AML-193 (cell line): ENCODE data around the gene MAFF.
A peak's percentile ranks its signal among the peaks of the same experiment; 100 is the strongest.

ENCODE experiments used
- DNase-seq, 2 experiments: peaks; one replicate each; lab custom pipeline; 2025; lab: John Stamatoyannopoulos, UW

MAFF gene

DNA sequence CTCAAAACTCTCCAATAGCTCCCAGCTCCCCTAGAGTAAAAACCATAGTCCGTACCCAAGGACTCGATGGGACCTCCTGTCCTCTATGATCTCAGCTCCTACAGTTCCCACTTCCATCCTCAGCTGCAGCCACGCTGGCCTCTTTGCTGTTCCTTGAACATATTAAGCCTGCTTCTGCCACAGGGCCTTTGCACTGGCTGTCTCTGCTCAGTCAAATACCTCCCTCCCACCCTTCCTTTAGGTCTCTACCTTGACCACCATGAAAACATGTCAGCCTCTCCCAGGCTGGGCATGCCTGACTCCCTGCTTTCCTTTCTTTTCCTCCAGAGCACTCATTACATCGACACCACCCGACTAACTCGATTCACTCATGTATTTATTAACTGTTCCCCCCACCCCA is 46.5 kb downstream of the MAFF start:
- DNase-seq = no peak

DNA sequence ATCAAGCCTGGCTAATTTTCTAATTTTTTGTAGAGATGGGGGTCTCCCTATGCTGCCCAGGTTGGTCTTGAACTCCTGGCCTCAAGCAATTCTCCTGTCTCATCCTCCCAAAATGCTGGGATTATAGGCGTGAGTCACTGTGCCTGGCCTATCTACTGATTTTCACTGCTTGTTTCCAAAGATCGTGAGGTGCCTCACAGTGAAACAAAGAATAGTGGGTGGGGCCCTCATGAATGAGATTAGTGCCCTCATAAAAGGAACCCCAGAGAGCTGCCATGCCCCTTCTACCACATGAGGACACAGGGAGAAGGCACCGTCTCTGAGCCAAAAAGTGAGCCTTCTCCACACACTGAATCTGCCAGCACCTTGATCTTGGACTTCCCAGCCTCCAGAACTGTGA is 47.5 kb downstream of the MAFF start:
- DNase-seq = no peak

DNA sequence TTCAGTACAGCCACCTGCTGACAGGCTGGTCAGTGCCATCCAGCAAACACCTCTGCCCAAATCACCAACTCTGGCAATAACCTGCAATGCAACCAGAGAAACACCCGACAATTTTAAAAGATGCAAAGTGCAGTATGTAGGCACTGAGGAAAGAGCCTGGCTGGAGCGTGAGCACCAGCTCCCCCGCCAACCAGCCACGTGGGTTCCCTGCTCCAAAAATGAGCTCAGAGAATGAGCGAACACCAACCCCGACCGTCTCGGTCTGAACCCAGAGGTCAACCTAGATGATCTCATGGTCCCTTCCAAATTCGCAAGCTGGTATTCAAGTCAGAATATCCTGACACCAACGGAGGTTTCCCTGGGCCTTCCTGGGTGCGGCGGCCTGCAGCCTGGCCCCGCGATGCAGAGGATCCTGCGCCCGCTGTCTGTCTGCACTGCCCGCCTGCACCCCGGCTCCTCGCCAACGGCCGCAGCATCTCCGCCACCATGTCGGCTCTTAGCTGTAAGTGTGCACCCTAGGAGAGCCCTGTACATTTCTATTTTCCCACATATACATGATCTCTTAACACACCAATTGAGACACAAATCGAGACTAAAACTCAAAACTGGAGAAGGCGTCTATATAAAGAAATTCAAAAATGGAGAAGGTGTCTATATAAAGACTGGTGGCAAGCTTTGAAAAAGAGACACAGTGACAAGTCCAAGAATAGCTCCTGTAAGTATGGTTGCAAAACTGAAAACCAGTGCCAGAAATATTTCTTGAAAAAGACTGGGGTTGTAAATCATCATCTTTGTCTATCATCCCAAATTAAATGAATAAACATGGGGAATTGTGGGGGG is 48.2 kb downstream of the MAFF start:
- no peak for DNase-seq

DNA sequence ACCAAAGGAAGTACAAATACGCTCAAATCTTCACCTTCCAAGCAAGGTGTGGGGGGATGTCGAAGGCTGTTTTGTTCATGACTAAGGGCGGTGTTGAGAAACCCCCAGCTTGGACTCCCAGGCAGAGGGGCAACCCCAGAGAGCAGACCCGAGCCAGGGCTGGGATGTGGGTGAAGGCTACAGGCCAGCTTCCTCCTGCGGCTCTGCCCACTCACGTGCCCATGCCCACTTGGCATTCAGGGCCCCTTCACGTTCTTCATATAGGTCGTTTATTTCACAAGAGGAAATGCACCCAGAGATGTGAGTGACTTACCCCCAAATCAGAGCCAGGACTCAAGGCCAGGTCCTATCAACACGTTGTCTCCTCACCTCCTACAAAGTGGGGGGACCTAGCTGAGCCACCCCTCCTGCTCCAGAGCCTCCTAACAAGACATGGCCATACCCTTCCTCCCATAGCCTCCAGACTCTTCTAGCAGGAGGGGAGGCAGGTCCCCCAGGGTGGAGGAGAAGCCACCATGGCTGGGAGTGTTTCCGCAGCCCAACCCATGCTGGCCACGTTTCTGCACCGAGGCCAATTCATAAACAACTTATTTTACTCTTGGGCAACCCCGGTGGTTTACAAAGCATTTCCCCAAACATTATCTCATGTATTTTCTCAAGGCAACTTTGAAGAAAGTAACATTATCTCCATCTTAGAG is 49.0 kb downstream of the MAFF start:
- no peak for DNase-seq

DNA sequence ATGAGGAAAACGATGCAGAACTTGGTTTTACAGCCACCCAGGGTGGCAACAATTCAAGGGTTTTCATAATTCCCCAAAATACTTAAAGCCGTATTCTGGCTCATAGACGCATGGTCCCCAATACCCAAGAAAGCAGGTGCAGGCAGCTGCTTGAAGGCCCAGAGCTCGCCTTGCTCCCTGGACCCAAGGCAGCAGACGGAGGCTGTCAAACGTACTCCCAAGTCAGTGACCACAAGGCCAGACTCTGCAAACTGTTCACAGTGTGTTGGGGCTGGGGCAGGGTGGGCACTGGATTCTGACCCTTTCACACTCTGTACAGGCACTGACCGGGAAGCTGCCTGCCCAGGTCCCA is 49.5 kb downstream of the MAFF start:
- no peak for DNase-seq

DNA sequence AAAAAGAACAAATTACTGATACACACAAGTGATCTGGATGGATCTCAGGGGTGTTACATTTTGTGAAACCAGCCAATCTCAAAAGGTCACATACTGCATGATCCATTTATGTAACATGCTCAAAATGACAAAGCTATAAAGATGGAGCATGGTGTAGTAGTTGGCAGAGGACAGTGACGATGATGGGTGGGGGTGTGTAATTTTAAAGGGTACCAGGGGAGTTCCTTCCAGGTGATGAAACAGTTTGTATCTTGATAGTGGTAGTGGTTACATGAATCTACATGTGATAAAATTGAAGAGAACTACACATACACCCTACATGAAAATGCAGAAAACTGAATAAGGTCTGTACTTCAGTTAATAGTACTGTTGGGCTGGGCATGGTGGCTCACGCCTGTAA is 53.9 kb downstream of the MAFF start:
- no peak for DNase-seq

DNA sequence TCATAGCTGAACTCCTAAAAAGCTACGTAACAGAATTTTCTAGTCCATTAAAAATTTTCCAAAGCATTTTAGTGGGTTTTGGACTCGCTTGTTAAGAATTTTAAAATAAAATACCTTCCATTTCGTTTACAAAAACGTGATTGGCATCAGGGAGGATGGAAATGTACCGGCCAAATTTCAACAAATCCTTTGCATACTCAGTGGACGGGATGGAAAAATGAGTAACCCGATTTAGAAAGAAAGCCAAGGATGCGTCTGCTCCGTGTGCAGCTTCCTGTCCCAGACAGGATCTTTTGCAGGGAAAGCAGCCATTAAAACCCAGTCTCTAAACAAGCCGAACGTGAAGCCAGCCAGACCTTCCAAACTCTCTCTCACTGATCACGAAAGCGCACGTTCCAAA is 55.4 kb downstream of the MAFF start:
- no peak for DNase-seq

DNA sequence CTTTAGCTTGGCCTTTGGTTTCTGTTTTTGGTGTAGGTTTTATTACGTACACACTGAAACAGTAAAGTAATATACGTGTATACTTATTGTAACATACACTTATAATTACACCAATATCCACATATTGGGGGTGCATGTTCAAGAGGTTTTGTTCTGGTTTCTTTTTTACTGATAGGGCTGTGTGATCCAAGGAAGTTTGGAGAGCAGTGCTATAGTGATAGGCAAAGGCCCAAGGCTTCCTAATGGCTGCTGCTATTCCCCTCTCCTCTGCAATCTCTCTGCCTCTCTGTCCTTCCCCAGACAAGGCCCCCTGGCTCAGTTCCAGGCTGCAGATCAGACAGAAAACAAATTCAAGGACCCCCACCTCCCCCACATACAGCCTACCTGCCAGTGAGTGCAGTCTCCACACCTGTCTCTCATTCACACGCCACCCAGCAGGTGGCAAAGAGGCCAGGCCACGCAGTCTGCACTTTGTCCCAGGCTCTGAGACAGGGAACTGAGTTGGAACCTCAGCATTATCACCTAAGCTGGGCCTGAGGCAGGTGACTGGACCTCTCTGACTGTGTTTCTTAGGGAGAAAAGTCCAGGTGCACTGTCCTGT is 56.0 kb downstream of the MAFF start:
- no peak for DNase-seq

DNA sequence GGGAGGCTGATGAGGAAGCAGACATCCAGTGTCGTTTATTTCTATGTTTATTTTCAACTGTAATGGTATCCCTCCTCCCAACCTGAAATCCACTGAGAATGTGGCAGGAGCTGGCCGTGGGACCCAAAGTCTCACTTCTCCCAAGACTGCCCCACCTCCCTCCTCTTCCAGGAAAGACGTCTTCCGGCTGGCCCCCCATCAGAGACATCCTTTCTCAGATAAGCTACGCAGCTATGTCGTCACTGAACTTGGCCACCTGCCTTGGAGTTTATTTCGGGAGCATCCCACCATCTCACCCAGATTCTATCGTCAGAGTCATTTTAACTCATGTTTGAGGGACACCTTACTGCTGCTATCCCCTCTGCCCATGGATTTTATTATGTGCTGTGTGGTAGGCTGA is 57.1 kb downstream of the MAFF start:
- DNase-seq = no peak

DNA sequence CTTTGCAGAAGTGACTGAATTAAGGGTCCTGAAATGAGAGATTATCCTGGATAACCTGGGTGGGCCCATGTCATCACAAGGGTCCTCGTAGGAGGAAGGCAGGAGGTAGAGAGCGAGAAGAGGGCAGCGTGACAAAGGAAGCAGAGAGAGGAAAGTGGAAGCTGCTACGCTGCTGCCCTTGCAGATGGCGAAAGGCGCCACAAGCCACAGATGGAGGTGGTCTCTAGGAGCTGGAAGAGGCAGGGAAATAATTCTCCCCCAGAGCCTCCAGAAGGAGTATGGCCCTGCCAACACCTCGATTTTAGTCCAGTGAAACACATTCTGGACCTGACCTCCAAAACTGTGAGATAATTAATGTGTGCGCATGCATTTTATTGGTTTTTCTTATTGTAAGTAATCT is 57.6 kb downstream of the MAFF start:
- no peak for DNase-seq

DNA sequence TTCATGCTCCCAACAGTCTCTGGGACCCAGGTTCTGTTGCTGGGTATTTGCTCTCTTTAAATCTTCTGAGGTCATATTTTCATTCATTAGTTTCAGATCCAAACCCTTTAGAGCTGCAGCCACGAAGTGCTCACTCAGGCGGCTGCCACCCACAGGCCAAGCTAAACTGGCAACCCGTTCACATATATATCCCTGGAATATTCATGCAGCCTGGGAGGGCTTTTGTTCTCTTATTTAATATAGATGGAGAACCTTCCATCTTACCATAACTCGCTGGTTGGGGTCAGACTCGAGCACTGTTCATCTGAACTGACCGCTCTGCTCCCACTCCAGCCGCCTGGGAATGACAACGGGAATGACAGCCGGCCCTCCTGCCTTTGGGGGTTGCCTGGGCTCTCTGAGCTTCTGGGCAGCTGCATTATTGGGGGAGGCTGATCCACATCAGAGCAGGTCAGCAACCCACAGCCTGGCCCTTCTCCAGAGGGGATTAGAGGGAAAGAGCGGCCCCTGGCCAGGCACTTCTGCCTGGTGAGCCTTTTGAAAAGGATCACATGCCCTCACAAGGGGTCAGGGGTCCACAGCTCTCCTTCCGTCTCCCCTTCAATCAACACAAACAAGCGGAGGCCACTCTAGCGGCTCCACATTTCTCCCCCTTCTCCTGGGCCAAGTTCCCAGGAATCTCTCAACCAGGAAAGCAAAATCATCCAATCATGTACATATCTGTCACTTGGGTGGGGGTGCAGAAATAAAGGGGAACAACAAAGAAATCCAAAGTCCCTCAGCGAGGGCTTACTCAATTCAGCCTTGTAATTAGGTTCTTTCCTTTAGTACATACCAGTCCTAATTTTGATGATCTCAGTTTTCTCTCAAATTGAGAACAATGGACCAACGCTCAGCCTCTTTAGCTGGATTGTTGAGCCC is 59.2 kb downstream of the MAFF start:
- DNase-seq = no peak

DNA sequence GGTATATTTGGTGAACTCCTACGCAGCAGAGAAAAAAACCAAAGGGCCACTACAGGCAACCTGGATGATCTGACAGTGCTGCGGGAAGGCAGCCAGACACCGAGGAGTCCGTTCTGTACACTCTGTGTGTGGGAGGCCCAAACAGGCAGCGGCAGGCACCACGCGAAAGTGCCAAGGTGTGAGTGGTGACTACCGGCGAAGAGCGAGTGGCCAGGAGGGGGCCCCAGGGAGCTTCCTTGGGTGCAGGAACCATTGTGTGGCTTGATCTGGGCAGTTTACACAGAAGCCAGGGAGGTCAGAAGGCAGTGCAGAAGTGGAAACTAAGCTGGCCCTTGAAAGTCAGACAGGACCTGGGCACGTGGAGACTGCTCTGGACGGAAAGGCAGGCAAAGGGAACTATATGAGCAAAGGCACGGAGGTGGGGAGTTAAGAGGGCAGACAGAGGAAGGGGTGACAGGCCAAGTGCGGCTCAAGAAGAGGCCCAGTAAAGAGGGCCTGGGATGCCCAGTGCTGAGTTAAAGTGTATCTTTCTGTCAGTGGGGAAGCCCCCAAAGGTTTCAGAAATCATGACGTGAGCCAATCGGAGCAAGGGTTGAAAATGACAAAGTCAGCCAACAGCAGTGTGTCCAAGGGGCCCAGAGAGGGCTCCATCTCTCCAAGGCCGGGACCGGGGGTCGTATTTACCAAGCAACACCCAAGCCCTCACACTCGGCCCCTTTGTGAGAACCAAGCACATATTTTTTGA is 60.4 kb downstream of the MAFF start:
- peak; percentile 12 to 34 for DNase-seq

DNA sequence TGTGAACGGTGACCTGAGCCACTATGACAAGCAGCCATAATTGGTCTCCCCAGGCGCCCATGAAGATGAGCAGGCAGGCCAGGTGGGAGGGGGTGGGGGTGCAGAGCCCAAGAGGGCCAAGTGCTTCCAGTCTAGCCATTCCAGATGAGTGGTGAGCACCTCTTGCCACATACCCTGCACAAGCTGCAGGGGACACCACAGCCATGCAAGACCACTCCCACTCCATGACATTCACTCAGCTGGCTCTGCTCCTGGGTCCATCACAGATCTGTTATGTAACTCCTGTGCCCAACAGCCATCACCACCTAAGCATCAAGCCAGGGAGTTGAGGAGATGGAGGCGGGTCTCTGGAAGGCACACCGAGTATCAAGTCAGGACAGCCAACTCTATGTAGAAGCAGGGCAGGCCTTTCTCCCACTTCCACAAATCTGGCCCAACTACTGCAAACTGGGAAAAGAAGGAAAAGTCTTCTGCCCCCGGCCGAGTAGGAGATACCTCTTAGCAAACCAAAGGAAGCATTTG is 62.6 kb downstream of the MAFF start:
- DNase-seq = no peak
